ENCODE measurements around the gene CAB39L.

- no peak for TF ChIP-seq CTCF (IDR thresholded peaks at IDR 0.05 in 8 of 11, conservative IDR thresholded peaks at IDR 0.05 in 3 of 11)
- TF ChIP-seq POLR2A (IDR thresholded peaks at IDR 0.05): no peak
- TF ChIP-seq POLR2AphosphoS5 (IDR thresholded peaks at IDR 0.05): no peak
Measured at GRCh38 chr13:49419276-49419675, 24.6 kb downstream of the CAB39L start.
